ENCODE results near the gene DDX42. TPM values are rescaled to one million over a fixed set of nuclear protein-coding genes. Genes with fewer than 3 reads are reported as not detected.

DDX42 gene
- total and polyA plus RNA-seq, 9 of the 15 experiments (the other 6 are each of a cell fraction or from before 2014, with no cell fraction given): 16.5 to 149 (median 87.6) TPM

- ChIA-PET CTCF (ENCODE audit: low intra/inter-chr PET ratio) (no interaction called here), POLR2A (interaction anchor here (0.5 to 2.2 kb wide), 5 partner anchors 8 to 187 kb away, joined by 3 to 6 read pairs (median 5); partner anchors contain the start of genes CCDC47 and DDX42)
- peaks cover 80% of the 10 kb centered on the region for H3K36me3 ChIP-seq (ENCODE audit: control insufficient read depth, insufficient read depth, low read length)
- H3K27me3 ChIP-seq (ENCODE audit: control insufficient read depth in 2 of 2, insufficient read depth in 2 of 2, low read length in 2 of 2): no peaks in the 10 kb centered on the region
- DNase-seq (ENCODE audit: extremely low read depth in 1 of 4, low spot score in 3 of 4) (no peak), ATAC-seq (no peak), FAIRE-seq (no peak)
- H2AFZ ChIP-seq (ENCODE audit: low read depth, low read length): no peak overlapping the region
- no peaks in the 10 kb centered on the region for H3K9me1 ChIP-seq (ENCODE audit: control insufficient read depth, insufficient read depth, low read length)
- no peak overlapping the region for H3K4me3 ChIP-seq
- 96% methylated on average over 9 of the region's 9 CpGs for whole genome bisulfite sequencing (ENCODE audit: insufficient coverage, low coverage, missing lambda C conversion rate)
- 0 out of 4 replicates have a peak overlapping the region, but pooled peaks of 1 of the 2 experiments have one; percentile 4 for H3K9ac ChIP-seq (ENCODE audit: insufficient read depth in 1 of 2, low read depth in 2 of 2, low read length in 2 of 2)
- BruUV-seq (replicated peaks): no TSS peak
- in situ Hi-C loops (cut with MboI): no loop called here
- no peaks in the 10 kb centered on the region for H3K9me3 ChIP-seq (replicated peaks; ENCODE audit: control insufficient read depth, insufficient read depth, low read depth, low read length)
- peaks cover 42% of the 10 kb centered on the region for H3K79me2 ChIP-seq (ENCODE audit: control insufficient read depth, insufficient read depth, low read length)
- intact Hi-C loops (cut with micrococcal nuclease): no loop called here
- H3K4me1 ChIP-seq (replicated peaks in 1 of 2; ENCODE audit: control insufficient read depth in 2 of 2, insufficient read depth in 2 of 2, low read length in 2 of 2): peaks cover 0 to 15% of the 10 kb centered on the region in 2 experiments; a peak in 3 of 5 replicates
- H4K20me1 ChIP-seq (replicated peaks; ENCODE audit: control insufficient read depth, insufficient read depth, low read length): peaks cover 4% of the 10 kb centered on the region; the same call in 1 of the 2 replicates
- no peak overlapping the region for H3K4me2 ChIP-seq (ENCODE audit: insufficient read depth, low read length)
- no peak overlapping the region for H3K27ac ChIP-seq (ENCODE audit: extremely low read depth, low read depth, low read length)
- TF ChIP-seq TCF15 (CRISPR knock-in tag; IDR thresholded peaks at IDR 0.05) (no peak), GTF2F1 (IDR thresholded peaks at IDR 0.05; ENCODE audit: low read depth, low read length) (no peak), SREBF2 (CRISPR knock-in tag; IDR thresholded peaks at IDR 0.05) (no peak), RBM34 (IDR thresholded peaks at IDR 0.05; ENCODE audit: borderline replicate concordance, insufficient read depth, low read length) (no peak), RBBP5 (IDR thresholded peaks at IDR 0.05; ENCODE audit: borderline replicate concordance, insufficient read depth, low read length, poor library complexity, severe bottlenecking) (no peak), BHLHE40 (IDR thresholded peaks at IDR 0.05; ENCODE audit: low read length) (no peak), RERE (CRISPR knock-in tag; IDR thresholded peaks at IDR 0.05; ENCODE audit: borderline replicate concordance) (no peak), ASH1L (IDR thresholded peaks at IDR 0.05; ENCODE audit: borderline replicate concordance, low read depth, partially characterized antibody) (no peak), E2F4 (CRISPR knock-in tag; IDR thresholded peaks at IDR 0.05; ENCODE audit: low read depth) (no peak), CEBPG (CRISPR knock-in tag; IDR thresholded peaks at IDR 0.05) (no peak), CEBPG (tag; conservative IDR thresholded peaks at IDR 0.05 in 1 of 2, IDR thresholded peaks at IDR 0.05 in 1 of 2) (no peak), HDAC1 (IDR thresholded peaks at IDR 0.05) (no peak), TEAD2 (tag; IDR thresholded peaks at IDR 0.05) (no peak), EWSR1 (IDR thresholded peaks at IDR 0.05; ENCODE audit: borderline replicate concordance, low read depth, partially characterized antibody) (no peak), ZNF586 (CRISPR knock-in tag; conservative IDR thresholded peaks at IDR 0.05) (no peak)
These were observed 50.4 kb downstream of the DDX42 start for GRCh38 chr17:63824362-63824761.
